CD4-positive, alpha-beta T cell treated with Interleukin-15 for 1 hour (primary cell): Measurements from ENCODE around the gene WWP2.

Experiments
- DNase-seq: peaks from one replicate; pipeline ENCODE4 v3.0.0-alpha.2; 2020

The WWP2 gene

GRCh38 chr16:69893106-69893505, 131.0 kb downstream of the WWP2 start:
- no peak for DNase-seq

- DNase-seq, result no peak
These were observed 132.5 kb downstream of the WWP2 start for GRCh38 chr16:69894676-69895075.

GRCh38 chr16:69903865-69904415, 141.8 kb downstream of the WWP2 start:
- no peak for DNase-seq

GRCh38 chr16:69904495-69905170, 142.5 kb downstream of the WWP2 start:
- no peak for DNase-seq

GRCh38 chr16:69905171-69905555, 143.0 kb downstream of the WWP2 start:
- DNase-seq, result no peak

GRCh38 chr16:69906838-69907401, 144.8 kb downstream of the WWP2 start:
- DNase-seq, result no peak

- no peak for DNase-seq
These were observed 146.9 kb downstream of the WWP2 start for GRCh38 chr16:69909043-69909442.

- DNase-seq, result no peak
These were observed 147.6 kb downstream of the WWP2 start for GRCh38 chr16:69909760-69910159.

- DNase-seq, result no peak
These were observed 148.8 kb downstream of the WWP2 start for GRCh38 chr16:69910964-69911363.

- no peak for DNase-seq
These were observed 154.3 kb downstream of the WWP2 start for GRCh38 chr16:69916462-69916861.

GRCh38 chr16:69917311-69917710, 155.2 kb downstream of the WWP2 start:
- DNase-seq, result no peak

GRCh38 chr16:69917739-69918138, 155.6 kb downstream of the WWP2 start:
- no peak for DNase-seq

GRCh38 chr16:69918241-69918640, 156.1 kb downstream of the WWP2 start:
- DNase-seq, result no peak

- no peak for DNase-seq
These were observed 159.0 kb downstream of the WWP2 start for GRCh38 chr16:69921127-69921526.

GRCh38 chr16:69922200-69922599, 160.1 kb downstream of the WWP2 start:
- DNase-seq, result no peak

GRCh38 chr16:69924041-69924775, 162.1 kb downstream of the WWP2 start:
- no peak for DNase-seq

GRCh38 chr16:69924777-69925191, 162.7 kb downstream of the WWP2 start:
- DNase-seq, result no peak

GRCh38 chr16:69925311-69925710, 163.2 kb downstream of the WWP2 start:
- DNase-seq, result no peak

- no peak for DNase-seq
These were observed 164.1 kb downstream of the WWP2 start for GRCh38 chr16:69926241-69926640.

- no peak for DNase-seq
These were observed 165.1 kb downstream of the WWP2 start for GRCh38 chr16:69927056-69927757.

GRCh38 chr16:69928856-69929400, 166.8 kb downstream of the WWP2 start:
- no peak for DNase-seq

- no peak for DNase-seq
These were observed 167.3 kb downstream of the WWP2 start for GRCh38 chr16:69929480-69929879.
